Measurements from ENCODE around the gene RNF115. TPM values are rescaled to one million over a fixed set of nuclear protein-coding genes. Genes with fewer than 3 reads are reported as not detected.
A peak's percentile ranks its signal among the peaks of the same experiment; 100 is the strongest.
"Not testable (repeated sequence)": the region's sequence is repeated elsewhere in the genome, so short reads cannot be mapped to it uniquely, and the experiment has no call there.

The RNF115 gene
- total and polyA plus RNA-seq, 11 donors: 20.5 to 76.5 (median 51.2) TPM

DNA sequence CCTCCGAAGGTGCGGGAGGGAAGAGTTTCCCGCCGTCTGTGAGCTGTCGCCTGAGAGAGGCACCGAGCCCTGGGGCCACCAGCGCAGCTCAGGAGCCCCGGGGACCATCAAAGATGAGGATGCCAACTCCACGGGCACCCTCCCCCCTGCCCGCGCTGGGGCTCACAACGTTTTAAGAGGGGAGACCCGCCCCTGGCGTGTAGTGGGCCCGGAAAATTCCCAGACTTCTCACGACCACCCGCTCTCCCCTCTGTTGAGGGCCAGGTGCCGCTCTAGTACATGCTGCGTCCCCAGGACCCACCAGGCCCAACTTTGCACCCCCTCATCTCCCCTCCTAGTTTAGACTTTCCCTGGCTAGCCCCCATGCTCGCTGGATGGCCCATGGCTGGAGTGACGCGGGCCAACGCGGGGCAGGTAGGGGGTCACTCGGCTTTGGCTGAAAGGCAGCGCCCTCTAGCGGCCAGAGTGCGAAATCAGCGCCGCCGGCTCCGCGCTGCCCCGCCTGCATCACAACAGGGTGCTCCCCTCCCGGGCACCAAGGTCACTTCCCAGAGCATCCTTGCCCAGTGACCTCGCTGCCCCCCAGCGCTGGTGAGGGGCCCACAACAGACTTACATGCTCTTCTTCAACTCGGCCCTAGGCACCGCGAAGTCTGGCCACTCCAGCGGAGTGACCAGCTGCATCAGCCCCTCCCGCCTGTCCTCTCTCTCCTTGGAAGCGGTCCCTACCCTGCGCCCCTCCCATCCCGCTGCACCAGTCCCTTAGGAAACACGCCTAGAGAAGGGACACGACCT is 102.8 kb downstream of the RNF115 start:
- ATAC-seq: peak; percentile 70 to 96 (median 93)
- H3K4me3 ChIP-seq: peak overlapping the region in 11 of 12 donors; percentile 2 to 52 (median 38)
- 9 to 22% (median 13%) methylated on average over 32 to 47 of the region's 47 CpGs for WGBS, 4 donors
- peak; percentile 59 to 86 (median 73) for DNase-seq
- intact Hi-C loops (cut with DNase I): no loop called here
- H3K27me3 ChIP-seq: peaks cover 0 to 6% (median 0%) of the 10 kb centered on the region in 9 donors
- peaks cover 0 to 13% (median 10%) of the 10 kb centered on the region in 12 donors for H3K4me1 ChIP-seq
- H3K27ac ChIP-seq: no peak overlapping the region
- TF ChIP-seq POLR2A (IDR thresholded peaks at IDR 0.05): no peak
- TF ChIP-seq, protein P1, sequence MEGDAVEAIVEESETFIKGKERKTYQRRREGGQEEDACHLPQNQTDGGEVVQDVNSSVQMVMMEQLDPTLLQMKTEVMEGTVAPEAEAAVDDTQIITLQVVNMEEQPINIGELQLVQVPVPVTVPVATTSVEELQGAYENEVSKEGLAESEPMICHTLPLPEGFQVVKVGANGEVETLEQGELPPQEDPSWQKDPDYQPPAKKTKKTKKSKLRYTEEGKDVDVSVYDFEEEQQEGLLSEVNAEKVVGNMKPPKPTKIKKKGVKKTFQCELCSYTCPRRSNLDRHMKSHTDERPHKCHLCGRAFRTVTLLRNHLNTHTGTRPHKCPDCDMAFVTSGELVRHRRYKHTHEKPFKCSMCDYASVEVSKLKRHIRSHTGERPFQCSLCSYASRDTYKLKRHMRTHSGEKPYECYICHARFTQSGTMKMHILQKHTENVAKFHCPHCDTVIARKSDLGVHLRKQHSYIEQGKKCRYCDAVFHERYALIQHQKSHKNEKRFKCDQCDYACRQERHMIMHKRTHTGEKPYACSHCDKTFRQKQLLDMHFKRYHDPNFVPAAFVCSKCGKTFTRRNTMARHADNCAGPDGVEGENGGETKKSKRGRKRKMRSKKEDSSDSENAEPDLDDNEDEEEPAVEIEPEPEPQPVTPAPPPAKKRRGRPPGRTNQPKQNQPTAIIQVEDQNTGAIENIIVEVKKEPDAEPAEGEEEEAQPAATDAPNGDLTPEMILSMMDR (IDR thresholded peaks at IDR 0.05): peak; percentile 91 to 98 (median 94)
- peaks cover 0 to under 1% (median 0%) of the 10 kb centered on the region in 12 donors for H3K9me3 ChIP-seq
- H3K36me3 ChIP-seq: no peaks in the 10 kb centered on the region

- no peak overlapping the region for H3K27ac ChIP-seq
- H3K4me1 ChIP-seq: peaks cover 0 to 13% (median 10%) of the 10 kb centered on the region in 12 donors
- H3K36me3 ChIP-seq: no peaks in the 10 kb centered on the region
- peak overlapping the region in 3 of 12 donors; percentile 45 to 52 (median 48) for H3K4me3 ChIP-seq
- H3K27me3 ChIP-seq: peaks cover 0 to 6% (median 0%) of the 10 kb centered on the region in 9 donors
- intact Hi-C loops (cut with DNase I): no loop called here
- H3K9me3 ChIP-seq: no peaks in the 10 kb centered on the region
- TF ChIP-seq, protein P1 (IDR thresholded peaks at IDR 0.05): no peak
- TF ChIP-seq POLR2A (IDR thresholded peaks at IDR 0.05): no peak
- 34 to 56% (median 43%) methylated on average over 5 of the region's 5 CpGs for WGBS, 4 donors
- no peak for ATAC-seq
- no peak for DNase-seq
Measured at GRCh38 chr1:145720556-145720877, 103.4 kb downstream of the RNF115 start.

DNA sequence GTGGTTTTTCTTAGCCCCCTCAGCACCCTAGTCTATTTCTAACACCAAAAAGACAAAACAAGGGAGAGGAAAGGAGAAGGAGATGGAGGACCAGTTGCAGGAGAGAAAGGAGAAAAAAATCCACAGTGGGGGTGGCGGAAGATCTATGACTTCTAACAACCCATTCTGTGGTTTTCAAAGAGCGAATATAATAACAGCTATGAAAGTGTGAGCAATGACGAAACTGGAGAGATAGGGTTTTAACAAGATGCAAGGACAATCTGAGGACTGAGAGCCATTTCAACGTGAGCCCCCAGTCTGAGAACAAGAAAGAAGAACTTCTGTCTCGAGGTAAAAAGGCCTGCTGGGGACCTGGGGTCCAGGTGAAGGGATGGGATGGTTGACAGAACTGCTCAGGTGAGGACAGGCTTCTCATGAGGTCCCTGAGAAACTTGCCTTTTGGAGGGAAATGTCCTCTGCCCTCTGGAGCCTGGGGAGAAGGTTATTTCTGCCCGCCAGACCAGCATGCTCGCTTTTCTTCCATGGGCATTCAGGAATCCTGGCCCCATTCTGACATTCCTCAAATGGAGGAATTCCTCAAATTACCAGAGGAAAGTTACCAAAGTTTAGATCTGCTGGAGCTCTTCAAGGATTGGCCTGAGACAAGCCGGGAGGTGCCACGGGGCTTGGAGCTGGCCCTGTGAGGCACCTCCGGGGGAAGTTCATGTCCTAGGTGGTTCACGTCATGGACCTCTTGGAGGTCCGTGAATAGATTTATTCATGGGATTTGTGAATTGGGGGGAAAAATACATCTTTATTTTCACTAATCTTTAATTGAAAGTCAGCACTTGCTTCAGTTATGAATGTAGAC is 104.4 kb downstream of the RNF115 start, which contains the start of gene CD160:
Gene CD160 (plus strand): TSS at position 270 of the 850 bp plus-strand sequence. CDS start 8,829 bp downstream, outside the sequence.
- H3K27ac ChIP-seq: no peak within 1 kb of the TSS
- H3K4me3 ChIP-seq: no peak within 1 kb of the TSS
- peaks cover 0 to 18% (median 10%) of the 10 kb centered on the region in 12 donors for H3K4me1 ChIP-seq
- H3K9me3 ChIP-seq: no peaks in the 10 kb centered on the region
- no peaks in the 10 kb centered on the region for H3K36me3 ChIP-seq
- 89 to 93% (median 90%) methylated on average over 12 of the region's 12 CpGs for WGBS, 4 donors
- intact Hi-C loops (cut with DNase I): no loop called here
- ATAC-seq (no peak), DNase-seq (no peak)
- peaks cover 0 to 6% (median 0%) of the 10 kb centered on the region in 9 donors for H3K27me3 ChIP-seq
- TF ChIP-seq, protein P1 (IDR thresholded peaks at IDR 0.05): no peak
- TF ChIP-seq POLR2A (IDR thresholded peaks at IDR 0.05): no peak

- H3K36me3 ChIP-seq; H3K9me3 ChIP-seq; intact Hi-C loops (cut with DNase I); H3K27ac ChIP-seq; H3K27me3 ChIP-seq; DNase-seq; H3K4me3 ChIP-seq; ATAC-seq: not testable (repeated sequence)
- WGBS, 4 donors: 91 to 97% (median 94%) methylated on average over 5 of the region's 5 CpGs
- H3K4me1 ChIP-seq: peaks cover 0 to 22% (median 10%) of the 10 kb centered on the region in 12 donors
Measured at GRCh38 chr1:145718465-145718864, 105.4 kb downstream of the RNF115 start.
